ENCODE results near the gene VPS35.
"Not testable (repeated sequence)": the region's sequence is repeated elsewhere in the genome, so short reads cannot be mapped to it uniquely, and the experiment has no call there.

Gene VPS35

DNA sequence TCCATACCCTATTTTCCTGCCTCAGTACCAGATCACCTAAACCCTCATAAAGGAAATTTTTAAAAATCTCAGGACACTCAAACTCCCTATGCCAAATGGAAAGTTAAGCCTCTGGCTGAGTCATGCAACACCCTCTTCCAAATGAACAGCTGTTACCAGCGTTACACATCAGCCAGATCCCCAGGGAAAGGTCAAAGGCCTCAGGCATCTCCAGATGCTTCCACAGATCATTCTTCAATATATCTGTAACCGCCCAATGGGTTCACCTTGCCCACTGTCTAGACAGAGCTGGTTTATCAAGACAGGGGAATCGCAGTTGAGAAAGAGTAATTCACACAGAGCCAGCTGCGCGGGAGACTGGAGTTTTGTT, 38.7 kb downstream of the VPS35 start:
- no peak for DNase-seq

DNA sequence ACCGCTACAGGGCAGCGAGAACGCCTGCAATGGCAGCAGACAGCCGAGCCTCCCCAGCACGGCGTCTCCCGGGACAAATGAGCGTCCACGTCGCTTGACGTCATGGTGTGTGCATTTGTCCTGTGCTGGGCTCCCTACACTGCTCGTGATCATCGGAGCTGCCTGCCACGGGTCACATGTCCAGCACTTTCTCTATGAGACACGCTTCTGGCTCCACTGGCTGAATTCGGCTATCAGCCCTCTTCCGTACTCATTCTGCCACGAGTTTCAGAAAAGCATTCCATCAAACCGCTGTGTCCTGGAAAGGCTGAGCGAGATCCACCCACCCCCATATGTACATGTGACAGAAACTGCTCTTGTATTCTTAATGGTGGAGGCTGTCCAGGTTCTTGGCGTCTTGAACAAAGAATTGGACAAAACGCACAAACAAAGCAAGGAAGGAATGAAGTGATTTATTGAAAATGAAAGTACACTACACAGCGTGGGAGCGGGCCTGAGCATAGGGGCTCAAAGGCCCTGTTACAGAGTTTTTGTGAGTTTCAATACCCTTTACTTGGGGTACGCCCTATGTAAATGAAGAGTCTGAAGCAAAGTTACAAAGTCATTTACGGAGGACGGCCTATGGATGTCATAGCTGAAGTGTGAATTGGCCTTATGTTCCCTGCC, 39.3 kb downstream of the VPS35 start:
- DNase-seq = no peak

DNA sequence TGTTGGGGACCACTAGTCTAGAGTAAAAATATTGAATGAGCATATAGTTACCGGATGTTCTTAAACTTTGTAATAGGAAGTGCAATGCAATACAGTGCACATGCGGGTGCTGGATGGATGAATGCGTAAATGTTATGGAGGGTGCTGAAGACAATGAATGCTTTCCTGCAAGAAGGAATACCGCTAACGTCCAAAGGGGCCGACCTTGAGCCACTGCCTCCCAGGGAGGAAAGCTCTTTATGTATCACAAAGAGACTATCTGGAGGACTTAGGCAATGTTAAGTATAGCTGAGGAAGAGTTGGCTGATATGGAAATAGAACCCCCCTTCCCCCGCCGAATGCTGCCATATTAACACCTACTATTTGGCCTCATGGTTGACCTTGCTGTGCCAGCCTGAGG, 40.3 kb downstream of the VPS35 start:
- no peak for DNase-seq

DNA sequence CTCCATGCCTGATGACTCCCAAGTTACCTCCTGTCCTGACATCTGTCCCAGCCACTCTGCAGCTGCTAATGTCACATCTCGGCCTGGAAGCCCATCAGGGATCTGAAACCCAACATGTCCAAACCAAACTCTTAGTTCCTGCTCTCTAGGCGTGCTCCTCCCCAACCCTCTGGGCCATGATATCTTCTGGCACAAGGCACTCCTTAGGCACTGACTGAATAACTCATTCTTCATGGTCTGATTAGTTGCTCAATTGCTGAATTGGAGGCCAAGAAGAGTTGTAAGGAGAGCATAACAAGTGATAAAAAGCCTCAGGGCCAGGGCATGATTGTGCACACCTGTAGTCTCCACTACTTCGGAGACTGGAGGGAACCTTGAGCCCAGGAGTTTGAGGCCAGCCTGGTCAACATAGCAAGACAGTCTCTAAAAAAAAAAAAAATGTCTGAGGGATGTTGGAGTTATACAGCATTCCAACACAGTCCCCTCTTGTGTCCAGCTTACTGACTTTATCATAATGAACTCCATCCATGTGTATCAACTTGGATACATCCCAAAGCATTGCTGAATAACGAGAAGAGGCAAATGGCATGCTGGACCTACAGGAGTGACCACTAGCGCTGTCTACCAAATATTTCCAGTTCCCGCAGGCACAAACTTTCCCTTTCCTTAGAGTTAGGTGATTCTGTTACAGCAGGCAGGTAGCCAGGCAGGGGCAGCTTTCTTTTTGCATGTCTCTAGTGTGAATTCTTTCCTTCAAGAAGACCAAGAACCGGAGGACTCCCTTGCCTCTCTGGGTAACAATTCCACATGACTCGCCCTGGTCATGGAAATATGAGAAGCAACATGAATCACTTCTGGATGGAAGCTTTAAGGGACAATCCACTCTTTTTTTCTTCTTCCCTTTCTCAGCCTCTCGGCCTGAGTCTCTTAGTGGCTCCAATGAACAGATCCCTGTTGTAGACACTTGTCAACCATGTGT, 49.7 kb downstream of the VPS35 start:
- DNase-seq = no peak

DNA sequence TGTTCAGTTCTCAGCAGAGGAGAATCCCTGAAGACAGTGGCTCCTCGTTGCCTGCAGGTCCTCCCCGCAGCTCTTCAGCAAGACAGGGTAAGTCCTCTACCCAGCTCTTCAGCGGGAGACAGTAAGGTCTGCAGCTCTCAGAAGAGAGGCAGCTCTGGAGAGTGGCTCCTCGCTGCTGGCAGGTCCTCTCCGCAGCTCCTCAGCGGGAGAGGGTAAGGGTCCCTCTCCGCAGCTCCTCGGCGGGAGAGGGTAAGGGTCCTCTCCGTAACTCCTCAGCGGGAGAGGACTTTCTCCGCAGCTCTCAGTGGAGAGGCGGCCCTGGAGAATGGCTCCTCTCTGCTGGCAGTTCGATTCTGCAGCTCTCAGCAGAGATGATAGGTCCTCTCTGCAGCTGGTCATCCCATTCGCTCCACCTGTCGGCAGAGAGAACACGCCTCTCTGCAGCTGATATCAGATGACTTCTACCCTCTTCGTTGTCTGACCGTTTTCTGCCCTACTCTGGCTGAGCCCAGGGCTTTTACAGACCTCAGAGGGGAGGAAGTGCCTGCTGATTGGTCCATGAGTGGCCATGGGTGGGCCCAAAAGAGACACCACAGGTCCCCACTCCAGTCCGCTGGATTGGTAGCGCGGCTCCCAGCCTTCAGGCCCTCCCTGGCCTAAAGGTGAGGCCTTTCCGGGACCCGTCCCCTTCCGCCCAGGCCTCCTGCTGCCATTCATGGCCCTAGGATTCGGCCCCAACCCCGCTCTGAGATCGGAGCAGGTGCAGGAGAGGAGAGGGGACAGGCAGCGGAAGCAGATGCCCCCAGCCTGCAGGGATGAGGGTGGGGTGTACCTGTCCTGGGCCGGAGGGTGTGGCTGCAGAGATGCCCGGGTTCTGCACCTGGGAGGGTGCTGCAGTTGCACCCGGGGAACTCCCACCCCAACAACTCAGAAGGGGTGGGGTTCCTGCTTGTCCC, 55.9 kb downstream of the VPS35 start:
- no peak for DNase-seq

DNA sequence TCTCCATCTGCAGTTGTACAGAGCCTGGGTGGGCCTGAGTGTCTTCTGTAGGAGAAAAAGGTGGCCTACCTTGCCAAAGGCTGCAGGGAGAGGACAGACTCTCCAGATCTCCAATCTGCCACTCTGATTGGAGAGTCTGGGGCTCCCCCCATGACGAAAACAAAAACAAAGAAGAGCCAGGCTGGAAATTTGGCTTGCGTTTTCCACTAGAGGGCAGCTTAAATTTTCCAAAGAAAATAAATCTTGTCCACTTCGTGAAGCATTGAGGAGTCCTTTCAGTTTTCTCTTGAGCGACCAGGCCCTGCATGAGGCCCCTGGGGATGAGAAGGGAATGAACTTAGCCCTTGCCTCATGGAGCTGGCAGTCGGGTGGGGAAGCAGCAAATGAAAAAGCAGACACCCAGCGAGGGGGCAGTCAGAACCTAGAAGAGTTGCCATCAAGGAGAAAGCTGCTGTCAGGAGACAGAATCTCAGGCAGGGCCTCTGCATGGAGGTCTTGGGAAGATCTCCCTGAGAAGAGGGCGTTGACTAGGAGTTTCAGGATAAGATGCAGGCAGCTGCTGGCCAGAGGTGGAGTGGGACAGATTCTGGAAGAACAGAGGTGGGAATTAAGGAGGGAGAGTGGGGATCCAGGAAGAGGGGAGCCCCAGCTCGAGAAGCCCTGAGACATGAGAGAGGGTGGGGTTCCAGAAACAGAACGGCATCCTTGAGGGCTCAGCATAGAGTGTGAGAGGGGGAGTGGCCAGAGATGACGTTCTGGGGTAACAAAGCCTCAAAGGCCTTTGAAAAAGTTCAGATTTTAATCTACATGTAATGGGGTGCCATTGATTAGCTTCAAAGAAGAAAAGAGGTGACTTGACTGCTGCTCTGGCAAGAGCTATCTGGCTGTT, 59.4 kb downstream of the VPS35 start:
- DNase-seq = peak; percentile 49

DNA sequence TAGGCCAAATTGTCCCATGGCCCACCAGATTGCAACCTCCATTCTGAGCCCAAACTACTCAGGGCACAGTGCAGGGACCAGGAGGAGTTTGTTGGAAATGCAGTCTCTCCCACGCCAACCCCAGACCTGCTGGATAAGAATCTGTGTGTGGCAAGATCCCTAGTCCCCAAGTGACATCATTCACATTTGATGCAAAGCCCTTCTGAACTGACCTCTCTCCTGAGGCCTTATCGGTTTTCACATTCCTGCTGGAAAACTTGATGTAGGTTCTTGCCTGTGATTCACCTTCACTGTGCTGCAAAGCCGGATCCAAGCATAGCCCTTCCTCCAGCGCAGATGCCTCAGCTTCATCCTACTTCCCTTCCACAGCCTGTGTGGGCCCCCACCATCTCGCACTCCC, 61.2 kb downstream of the VPS35 start:
- no peak for DNase-seq

DNA sequence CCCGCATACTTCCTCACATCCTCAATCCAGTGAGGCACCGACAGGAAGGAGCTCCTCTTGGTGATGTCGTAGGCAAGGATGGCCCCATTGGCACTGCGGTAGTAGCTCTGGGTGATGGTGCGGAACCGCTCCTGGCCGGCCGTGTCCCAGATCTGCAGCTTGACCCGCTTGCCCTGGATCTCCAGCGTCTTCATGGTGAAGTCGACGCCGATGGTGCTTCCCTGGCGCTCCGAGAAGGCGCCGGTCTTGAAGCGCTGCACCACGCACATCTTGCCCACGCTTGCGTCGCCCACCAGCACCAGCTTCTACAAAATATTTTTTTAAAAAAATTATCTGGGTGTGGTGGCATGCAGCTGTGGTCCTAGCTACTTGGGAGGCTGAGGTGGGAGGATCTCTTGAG, 62.3 kb downstream of the VPS35 start:
- not testable (repeated sequence) for DNase-seq

DNA sequence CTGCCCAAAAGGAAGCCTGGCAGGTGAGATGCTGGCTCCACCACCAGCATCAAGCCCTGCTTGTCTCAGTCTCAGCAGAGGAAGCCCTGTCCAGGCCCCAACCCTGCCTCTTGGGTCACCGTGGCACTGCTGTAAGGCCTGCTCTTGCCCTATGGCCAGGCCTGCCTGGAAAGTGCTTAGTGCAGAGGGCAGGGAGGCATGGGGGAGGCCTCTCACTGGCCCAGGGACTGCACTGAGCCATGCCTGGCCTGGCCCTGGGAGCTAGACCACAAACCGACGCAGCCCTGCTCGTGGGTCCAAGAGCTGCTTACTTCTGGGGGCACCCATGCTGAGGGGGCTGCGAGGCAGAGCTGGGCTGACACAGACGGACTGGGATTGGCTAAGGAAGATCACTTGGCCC, 64.1 kb downstream of the VPS35 start:
- not testable (repeated sequence) for DNase-seq

DNA sequence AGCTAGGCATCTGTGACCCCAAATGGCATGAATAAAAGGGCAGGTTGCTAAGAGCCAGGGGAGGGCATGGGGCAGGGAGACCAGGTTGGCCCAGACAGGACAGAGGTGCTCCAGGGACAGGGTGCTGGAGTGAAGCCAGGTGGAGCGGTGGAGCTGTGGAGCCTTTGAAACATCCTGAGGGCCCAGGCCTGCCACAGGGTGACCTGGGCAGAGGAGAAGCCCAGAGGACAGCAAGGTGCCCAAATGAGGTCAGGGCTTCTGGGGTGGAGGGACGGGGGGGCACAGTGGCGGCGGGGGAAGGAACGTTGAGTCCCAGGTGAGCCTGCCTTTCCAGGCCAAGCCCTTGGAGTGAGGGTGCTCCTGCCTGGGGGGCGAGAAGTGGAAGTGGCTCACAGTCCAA, 65.3 kb downstream of the VPS35 start:
- DNase-seq = not testable (repeated sequence)

DNA sequence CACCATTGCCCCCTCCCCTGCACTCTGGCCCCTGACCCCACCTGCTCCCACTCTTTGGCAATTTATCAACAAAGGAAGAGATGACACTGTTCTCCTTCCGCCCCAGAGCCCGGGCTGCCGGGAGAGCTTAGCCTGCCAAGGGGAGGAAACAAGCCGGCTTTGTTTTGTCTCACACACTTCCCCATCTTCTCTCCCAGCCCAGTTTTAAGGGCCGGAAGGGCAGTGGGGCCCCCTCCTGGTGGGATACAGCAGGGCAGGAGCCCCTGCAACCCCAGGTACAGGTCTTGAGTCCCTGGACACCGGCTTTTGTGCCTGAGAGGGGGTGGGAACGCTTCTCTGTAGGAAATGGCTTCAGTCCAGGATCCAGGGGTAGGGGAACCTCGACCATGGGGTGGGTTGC, 65.7 kb downstream of the VPS35 start:
- not testable (repeated sequence) for DNase-seq

DNA sequence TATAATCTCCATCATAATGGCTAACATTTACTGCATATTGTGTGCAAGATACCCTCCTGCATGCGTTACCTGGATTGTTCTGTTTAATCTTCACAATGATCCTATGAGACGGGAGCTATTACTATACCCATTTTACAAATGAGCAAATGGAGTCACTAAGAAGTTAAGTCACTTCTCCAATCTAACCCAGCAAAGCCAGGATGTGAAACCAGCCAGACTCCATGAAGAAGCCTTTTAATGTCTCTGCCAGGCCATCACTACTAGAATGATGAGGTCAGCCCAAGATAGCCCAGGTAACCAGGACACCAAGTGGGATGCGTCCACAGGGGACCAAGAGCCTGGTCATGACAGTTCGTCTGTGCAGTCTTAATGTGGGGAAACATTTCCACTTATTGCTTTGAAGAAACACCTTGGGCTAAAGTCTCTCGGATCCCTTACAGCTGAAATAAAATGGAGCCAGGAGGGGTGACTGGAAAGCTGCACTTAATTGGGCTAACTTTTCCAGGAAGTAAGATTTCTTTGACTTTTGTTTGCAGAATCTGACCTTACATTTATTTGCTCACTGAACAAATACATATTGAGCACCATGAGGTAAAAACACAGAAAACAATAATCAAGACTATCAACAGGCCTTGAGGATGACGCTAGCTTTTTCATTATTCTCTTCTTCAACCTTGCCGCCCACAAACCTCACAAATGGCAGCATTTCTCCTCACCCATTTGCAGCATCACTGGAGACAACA, 66.9 kb downstream of the VPS35 start:
- DNase-seq = no peak

DNA sequence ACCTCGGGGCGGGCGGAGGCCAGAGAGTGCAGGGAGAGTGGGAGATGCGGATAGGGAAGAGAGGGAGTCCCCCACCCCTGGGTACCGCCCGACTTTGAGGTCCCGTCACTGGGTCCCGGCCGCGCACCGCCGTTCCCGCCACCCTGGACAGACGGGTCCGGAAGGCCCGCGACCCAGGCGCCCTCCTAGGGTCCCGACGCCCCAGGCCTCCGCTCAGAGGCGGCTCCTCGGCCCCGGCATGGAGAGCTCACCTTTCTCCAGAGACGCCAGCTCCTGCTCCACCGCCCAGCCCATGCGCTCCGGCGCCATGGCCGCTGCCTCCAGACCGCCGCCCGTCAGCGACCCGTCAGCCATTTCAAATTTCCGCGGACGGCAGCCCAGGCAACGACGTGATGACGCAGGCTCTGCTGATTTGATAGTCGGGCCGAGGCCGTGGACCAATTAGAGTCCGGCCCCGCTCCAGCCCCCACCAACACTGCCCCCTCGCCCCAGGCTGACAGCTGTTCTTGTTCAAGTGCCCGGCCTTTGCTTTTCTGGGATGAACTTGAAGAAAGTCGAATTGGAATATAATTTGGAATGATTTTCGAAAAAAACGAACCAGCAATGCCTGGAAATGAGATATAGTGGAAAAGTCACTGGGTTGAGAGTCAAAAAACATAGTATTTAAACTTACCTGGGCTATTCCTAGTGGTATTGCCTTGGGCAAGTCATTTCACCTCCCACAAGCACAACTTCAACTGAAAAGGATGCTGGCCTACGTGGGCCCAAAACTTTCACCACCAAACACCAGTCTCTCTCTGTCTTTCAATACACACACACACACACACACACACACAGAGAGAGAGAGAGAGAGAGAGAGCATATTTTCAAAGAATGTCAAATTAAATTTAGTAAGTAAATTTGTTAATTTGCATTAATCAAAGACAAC, 67.7 kb downstream of the VPS35 start, which contains the start of gene SHCBP1:
SHCBP1 (minus strand) TSS at position 374 of the 928 bp plus-strand sequence; CDS start at position 354, 20 bp downstream.
- peak; percentile 82 for DNase-seq

DNA sequence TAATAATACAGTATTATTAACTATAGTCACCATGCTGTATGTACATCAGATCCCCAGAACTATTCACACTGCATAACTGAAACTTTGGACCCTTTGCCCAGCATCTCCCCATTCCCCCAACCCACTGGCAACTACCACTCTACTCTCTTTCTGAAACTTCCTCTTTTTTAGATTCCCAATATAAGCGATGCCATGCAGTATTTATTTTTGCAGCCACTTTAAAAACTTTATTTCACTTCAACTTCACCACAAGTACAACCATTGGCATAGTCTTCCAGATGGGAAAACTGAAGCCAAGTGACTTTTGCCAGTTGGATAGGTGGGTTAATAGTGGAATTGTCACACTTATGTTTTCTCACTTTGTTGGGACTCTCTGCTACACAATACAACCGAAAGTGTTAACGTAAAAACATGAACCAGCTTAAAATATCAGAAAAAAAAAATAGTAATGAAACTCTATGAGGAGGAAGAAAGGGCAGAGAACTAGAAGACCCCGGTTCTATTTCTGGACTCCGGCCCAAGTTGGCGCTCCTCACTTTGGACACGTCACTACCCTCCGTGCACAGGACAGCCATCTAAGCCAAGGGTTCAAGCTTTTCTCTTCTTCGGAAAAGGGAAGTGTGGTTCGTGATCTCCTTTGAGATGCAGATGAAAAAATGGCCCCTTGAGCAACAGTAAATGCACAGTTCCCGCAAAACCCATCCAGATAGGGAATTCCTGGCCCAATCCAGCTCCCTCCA, 68.5 kb downstream of the VPS35 start:
- no peak for DNase-seq

DNA sequence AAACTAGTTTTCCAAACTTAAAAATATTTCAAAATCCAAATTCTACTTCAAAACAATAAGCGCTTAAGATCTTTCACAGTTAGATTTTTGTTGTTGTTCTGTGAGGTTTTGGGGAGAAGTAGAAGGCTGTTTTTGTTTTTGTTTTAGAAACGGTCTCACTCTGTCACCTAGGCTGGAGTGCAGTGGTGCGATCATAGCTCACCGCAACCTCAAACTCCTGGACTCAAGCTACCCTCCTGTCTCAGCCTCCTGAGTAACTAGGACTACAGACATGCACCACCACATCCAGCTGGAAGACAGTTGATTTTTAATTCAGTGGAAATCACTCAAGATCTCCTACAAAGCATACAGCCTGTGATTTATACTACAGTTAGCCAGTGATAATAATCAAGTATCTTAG, 70.5 kb downstream of the VPS35 start:
- DNase-seq = no peak

DNA sequence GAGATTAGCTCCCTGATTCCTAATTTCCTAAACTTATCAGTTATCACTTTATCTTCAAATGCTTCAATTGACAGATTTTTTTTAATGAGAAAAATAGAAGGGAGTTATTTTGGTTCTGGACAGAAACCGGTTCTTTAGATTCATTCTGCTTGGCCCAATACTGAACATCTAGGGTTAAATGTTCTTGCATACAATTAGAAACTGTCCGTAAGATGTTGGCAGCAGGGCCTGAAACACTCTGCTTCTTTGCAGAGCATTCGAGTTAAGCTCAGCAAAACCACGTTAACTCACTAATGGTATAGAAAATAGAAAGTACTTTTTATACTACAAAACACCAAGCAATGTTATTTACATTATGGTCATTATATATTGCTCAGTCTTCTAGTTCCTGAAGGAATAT, 75.0 kb downstream of the VPS35 start:
- DNase-seq = no peak

DNA sequence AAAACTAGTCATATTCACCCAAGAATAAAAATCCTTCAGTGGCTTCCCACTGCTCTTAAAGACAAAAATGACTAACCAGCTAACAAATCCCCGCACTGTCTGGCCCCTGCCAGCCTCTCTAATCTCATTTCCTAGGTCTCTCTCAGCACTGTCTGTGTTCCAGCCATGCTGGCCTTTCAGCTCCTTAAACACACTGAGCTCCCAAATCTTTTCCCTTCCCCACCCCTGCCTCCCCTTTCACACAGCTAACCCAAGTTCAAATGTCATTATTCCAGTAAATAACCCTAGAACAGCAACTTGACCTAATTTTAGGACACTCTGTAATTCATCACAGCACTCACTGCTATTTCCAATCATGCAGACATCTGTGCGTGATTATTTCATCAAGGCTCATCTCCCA, 75.6 kb downstream of the VPS35 start:
- DNase-seq = no peak

DNA sequence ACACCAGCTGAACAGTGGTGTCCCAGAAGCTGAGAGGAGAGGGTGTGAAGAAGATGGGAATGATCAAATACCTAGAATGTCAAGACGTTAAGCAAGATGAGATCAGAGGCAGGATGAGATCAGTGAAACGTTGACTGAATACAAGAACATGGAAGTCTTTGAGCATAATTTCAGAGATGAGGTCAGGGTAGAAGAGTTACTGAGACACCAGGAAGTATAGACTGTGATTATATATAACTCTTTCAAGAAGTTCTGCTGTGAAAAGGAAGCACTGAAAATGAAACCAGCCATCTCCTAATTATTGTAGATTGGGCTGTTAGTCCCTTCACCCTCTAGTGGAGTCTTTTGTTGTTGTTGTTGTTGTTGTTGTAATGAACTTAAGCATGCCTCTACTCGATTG, 76.9 kb downstream of the VPS35 start:
- DNase-seq = no peak

DNA sequence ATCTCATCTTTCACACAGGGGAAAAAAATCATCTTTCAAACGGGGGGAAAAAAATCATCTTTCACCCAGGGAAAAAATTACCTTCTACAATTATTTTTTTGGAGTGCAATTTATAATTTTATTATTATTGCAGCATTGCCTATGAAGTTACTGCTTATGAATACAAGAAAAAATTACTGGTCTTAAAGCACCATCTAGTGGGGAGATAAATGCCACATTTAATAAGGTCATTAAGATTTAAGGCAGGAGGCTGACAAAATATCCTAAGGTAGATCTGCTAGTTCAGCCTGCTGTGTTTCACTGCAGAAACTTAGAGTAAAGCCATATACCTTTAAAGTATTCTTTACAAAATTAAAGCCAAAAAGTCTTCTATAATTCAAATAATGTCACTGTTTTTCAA, 81.4 kb downstream of the VPS35 start:
- DNase-seq = no peak
